Neural progenitor cell (in vitro differentiated cells): Measurements from ENCODE around the gene RAB11FIP3. TPM values are rescaled to one million over a fixed set of nuclear protein-coding genes. Genes with fewer than 3 reads are reported as not detected.
A peak's percentile ranks its signal among the peaks of the same experiment; 100 is the strongest.

Experiments
- DNase-seq: peaks from one replicate; pipeline ENCODE4 v3.0.0-alpha.2; 2016; ENCODE audit warnings: low spot score
- H2AFZ ChIP-seq: fragments of 200-600 bp; sonication (generic); replicated peaks from 2 replicates; pipeline ENCODE4 v1.6.1; 2016; ENCODE audit warnings: antibody characterized with exemption
- H3F3A ChIP-seq: fragments of 200-600 bp; sonication (generic); 2 replicates; pipeline ENCODE4 v1.6.1; 2016; ENCODE audit warnings: antibody characterized with exemption, low read depth
- H3K27ac ChIP-seq: fragments of 200-600 bp; sonication (generic); 2 replicates; pipeline ENCODE4 v1.5.1; 2016; ENCODE audit warnings: mild to moderate bottlenecking
- H3K27me3 ChIP-seq: fragments of 200-600 bp; sonication (generic); 2 replicates; pipeline ENCODE4 v1.6.1; 2016; ENCODE audit warnings: mild to moderate bottlenecking, moderate library complexity
- H3K36me3 ChIP-seq: fragments of 200-600 bp; sonication (generic); 2 replicates; pipeline ENCODE4 v1.5.1; 2016
- H3K4me1 ChIP-seq: fragments of 200-600 bp; sonication (generic); 2 replicates; pipeline ENCODE4 v1.6.1; 2016; ENCODE audit warnings: mixed run types
- H3K4me2 ChIP-seq: fragments of 200-600 bp; sonication (generic); 2 replicates; pipeline ENCODE4 v1.6.1; 2016
- H3K4me3 ChIP-seq: fragments of 200-600 bp; sonication (generic); 2 replicates; pipeline ENCODE4 v1.5.1; 2016
- H3K79me2 ChIP-seq: fragments of 200-600 bp; sonication (generic); 2 replicates; pipeline ENCODE4 v1.6.1; 2016; ENCODE audit warnings: low read depth
- H3K9ac ChIP-seq: fragments of 200-600 bp; sonication (generic); 2 replicates; pipeline ENCODE4 v1.6.1; 2016
- H3K9me3 ChIP-seq: fragments of 200-600 bp; sonication (generic); 2 replicates; pipeline ENCODE4 v1.5.1; 2016; ENCODE audit warnings: low read depth
- H4K20me1 ChIP-seq: fragments of 200-600 bp; sonication (generic); 2 replicates; pipeline ENCODE4 v1.6.1; 2016; ENCODE audit warnings: low read depth
- H3K27ac Mint-ChIP-seq: 3 replicates; pipeline ENCODE4 v1.8.0; 2021; ENCODE audit warnings: mixed read lengths
- H3K27me3 Mint-ChIP-seq: 2 replicates; pipeline ENCODE4 v1.8.0; 2022; ENCODE audit warnings: low read depth, mild to moderate bottlenecking, inconsistent platforms, moderate library complexity, mixed read lengths; ENCODE audit not compliant: insufficient read depth
- H3K36me3 Mint-ChIP-seq: 3 replicates; pipeline ENCODE4 v1.8.0; 2021; ENCODE audit warnings: mixed read lengths
- H3K4me1 Mint-ChIP-seq: 3 replicates; pipeline ENCODE4 v1.8.0; 2021; ENCODE audit warnings: mixed read lengths
- H3K4me3 Mint-ChIP-seq: 3 replicates; pipeline ENCODE4 v1.8.0; 2021; ENCODE audit warnings: mild to moderate bottlenecking, moderate library complexity, mixed read lengths
- H3K9me3 Mint-ChIP-seq: 3 replicates; pipeline ENCODE4 v1.8.0; 2020; ENCODE audit warnings: mixed read lengths
- EZH2 ChIP-seq: fragments of 200-600 bp; sonication (generic); IDR thresholded peaks from 2 replicates; pipeline ENCODE4 v1.6.1; 2017; ENCODE audit warnings: antibody characterized with exemption, mild to moderate bottlenecking, moderate library complexity
- EZH2phosphoT487 ChIP-seq: fragments of 200-600 bp; sonication (generic); IDR thresholded peaks from 2 replicates; pipeline ENCODE4 v1.6.1; 2017; ENCODE audit warnings: antibody characterized with exemption
- total RNA-seq: library from RNA; depleted of rRNA; stranded (reverse); fragments of >200 nt; gene quantifications from 2 replicates; pipeline ENCODE4 v1.2.3, GENCODE V29; 2015; ENCODE audit warnings: low replicate concordance
- TF ChIP-seq, protein P1 (sequence below): fragments of 200-600 bp; sonication (generic); IDR thresholded peaks from 2 replicates; pipeline ENCODE4 v1.5.1; 2017; ENCODE audit warnings: antibody characterized with exemption, mild to moderate bottlenecking

Gene RAB11FIP3, protein sequence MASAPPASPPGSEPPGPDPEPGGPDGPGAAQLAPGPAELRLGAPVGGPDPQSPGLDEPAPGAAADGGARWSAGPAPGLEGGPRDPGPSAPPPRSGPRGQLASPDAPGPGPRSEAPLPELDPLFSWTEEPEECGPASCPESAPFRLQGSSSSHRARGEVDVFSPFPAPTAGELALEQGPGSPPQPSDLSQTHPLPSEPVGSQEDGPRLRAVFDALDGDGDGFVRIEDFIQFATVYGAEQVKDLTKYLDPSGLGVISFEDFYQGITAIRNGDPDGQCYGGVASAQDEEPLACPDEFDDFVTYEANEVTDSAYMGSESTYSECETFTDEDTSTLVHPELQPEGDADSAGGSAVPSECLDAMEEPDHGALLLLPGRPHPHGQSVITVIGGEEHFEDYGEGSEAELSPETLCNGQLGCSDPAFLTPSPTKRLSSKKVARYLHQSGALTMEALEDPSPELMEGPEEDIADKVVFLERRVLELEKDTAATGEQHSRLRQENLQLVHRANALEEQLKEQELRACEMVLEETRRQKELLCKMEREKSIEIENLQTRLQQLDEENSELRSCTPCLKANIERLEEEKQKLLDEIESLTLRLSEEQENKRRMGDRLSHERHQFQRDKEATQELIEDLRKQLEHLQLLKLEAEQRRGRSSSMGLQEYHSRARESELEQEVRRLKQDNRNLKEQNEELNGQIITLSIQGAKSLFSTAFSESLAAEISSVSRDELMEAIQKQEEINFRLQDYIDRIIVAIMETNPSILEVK
- 15.5 and 45.2 TPM in 2 replicates for total RNA-seq

DNA sequence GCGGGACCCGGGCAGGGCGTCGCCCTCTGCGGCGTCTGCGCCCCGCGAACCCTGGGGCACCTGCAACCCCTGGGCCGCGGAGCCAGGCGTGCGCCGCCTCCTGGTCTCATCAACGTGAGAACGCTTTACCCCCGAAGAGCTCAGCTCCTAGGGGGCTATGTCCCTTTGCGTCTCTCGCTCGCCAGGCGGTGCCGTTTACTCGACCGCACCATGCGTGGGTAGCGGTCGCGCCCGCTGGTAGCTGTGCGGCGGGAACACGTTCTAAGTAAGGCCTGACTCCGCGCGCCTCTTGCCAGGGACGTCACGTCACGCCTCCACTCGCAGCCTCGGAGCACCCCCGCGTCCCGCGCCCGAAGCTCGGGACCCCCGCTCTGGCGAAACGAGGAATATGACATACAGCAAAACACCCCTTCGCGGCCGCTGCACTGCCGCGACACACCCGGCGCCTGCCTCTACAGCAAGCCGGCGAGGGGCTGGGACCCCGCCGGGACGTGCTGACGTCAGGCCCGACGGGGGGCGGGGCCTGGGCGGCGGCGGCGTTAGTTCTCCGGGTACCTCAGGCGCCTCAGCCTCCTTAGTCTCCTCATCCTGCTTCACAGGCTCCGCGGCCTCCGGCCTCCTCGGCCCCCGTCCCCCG, at the start of gene RAB11FIP3:
Gene RAB11FIP3, plus strand, starts transcription at position 568 of the 637 bp plus-strand sequence. CDS start 358 bp downstream, outside the sequence.
- H3K27me3 Mint-ChIP-seq, result peaks cover 19% of the 10 kb centered on the region
- Histone ChIP-seq H4K20me1 (peaks cover 41% of the 10 kb centered on the region), H3F3A (no peaks in the 10 kb centered on the region), H3K4me3 (peak within 1 kb of the TSS; percentile 99), H2AFZ (peak within 1 kb of the TSS; percentile 91), H3K4me2 (peak within 1 kb of the TSS; percentile 96), H3K4me1 (peaks cover 17% of the 10 kb centered on the region), H3K27me3 (peaks cover 39% of the 10 kb centered on the region), H3K27ac (no peak within 1 kb of the TSS), H3K9ac (peak within 1 kb of the TSS; percentile 55), H3K9me3 (no peaks in the 10 kb centered on the region), H3K36me3 (no peaks in the 10 kb centered on the region), H3K79me2 (peaks cover 40% of the 10 kb centered on the region)
- TF ChIP-seq EZH2phosphoT487 (peak; percentile 54), EZH2 (peak; percentile 52)
- TF ChIP-seq, protein P1, sequence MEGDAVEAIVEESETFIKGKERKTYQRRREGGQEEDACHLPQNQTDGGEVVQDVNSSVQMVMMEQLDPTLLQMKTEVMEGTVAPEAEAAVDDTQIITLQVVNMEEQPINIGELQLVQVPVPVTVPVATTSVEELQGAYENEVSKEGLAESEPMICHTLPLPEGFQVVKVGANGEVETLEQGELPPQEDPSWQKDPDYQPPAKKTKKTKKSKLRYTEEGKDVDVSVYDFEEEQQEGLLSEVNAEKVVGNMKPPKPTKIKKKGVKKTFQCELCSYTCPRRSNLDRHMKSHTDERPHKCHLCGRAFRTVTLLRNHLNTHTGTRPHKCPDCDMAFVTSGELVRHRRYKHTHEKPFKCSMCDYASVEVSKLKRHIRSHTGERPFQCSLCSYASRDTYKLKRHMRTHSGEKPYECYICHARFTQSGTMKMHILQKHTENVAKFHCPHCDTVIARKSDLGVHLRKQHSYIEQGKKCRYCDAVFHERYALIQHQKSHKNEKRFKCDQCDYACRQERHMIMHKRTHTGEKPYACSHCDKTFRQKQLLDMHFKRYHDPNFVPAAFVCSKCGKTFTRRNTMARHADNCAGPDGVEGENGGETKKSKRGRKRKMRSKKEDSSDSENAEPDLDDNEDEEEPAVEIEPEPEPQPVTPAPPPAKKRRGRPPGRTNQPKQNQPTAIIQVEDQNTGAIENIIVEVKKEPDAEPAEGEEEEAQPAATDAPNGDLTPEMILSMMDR, result peak; percentile 45
- DNase-seq, result peak; percentile 91
- H3K36me3 Mint-ChIP-seq, result peaks cover 16% of the 10 kb centered on the region
- peak within 1 kb of the TSS; percentile 95 for H3K4me3 Mint-ChIP-seq
- H3K27ac Mint-ChIP-seq, result no peak within 1 kb of the TSS
- H3K9me3 Mint-ChIP-seq, result peaks cover 3% of the 10 kb centered on the region
- peaks cover 36% of the 10 kb centered on the region for H3K4me1 Mint-ChIP-seq

DNA sequence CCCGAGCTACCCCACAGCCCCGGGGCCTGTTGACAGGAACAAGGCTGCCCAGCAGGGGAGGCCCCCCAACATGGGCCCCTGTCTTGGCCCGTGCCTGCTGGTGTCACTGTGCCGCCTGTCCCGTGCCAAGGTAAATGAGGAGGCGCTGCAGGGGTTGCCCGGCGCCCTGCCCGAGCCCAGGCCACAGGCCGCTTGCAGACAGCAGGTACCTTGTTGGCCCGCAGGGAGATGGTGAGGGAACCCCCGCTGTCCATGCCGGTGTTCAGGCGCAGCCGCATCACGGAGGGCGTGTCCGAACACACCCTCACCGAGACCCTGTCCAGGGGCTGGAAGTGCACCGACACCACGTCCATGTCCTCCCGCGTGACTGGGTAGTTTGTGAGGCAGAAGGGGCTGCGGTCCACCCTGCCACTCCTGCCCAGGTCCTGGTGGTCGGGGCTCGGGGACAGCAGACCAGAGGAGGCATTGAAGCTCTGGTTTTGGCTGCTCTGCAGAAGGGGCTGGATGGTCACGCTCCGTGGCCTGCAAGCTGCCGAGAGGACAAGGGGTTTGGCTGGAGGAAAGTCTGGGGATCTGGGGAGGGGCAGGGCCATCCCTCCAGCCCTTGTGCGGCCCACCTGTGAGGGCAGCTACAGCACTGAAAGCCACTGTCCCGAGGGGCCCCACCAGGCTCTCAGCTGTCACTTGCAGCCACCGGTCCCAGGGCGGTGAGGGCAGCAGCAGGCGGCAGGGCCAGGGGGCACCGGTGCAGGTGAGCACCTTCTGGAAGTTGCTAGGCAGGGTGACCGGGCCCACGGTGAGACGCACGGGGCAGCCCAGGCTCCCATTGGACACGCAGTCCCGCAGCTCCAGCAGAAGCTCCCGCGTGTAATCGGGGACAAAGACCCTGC, 49.3 kb upstream of the RAB11FIP3 start:
- Histone ChIP-seq H3K27ac (no peak overlapping the region), H4K20me1 (peaks cover 30% of the 10 kb centered on the region), H2AFZ (no peak overlapping the region), H3K4me3 (no peak overlapping the region), H3K9ac (no peak overlapping the region), H3K4me1 (peaks cover 11% of the 10 kb centered on the region), H3K79me2 (peaks cover 23% of the 10 kb centered on the region), H3K36me3 (no peaks in the 10 kb centered on the region), H3K4me2 (no peak overlapping the region), H3K9me3 (no peaks in the 10 kb centered on the region), H3F3A (peaks cover 9% of the 10 kb centered on the region), H3K27me3 (no peaks in the 10 kb centered on the region)
- DNase-seq, result no peak
- H3K9me3 Mint-ChIP-seq, result no peaks in the 10 kb centered on the region
- H3K4me1 Mint-ChIP-seq, result peaks cover 9% of the 10 kb centered on the region
- H3K36me3 Mint-ChIP-seq, result peaks cover 2% of the 10 kb centered on the region
- TF ChIP-seq EZH2 (no peak), EZH2phosphoT487 (no peak)
- TF ChIP-seq, protein P1, result no peak
- no peak overlapping the region for H3K4me3 Mint-ChIP-seq
- H3K27me3 Mint-ChIP-seq, result peaks cover 6% of the 10 kb centered on the region
- H3K27ac Mint-ChIP-seq, result no peak overlapping the region

- H3K36me3 ChIP-seq, result no peaks in the 10 kb centered on the region
- H3K27ac Mint-ChIP-seq, result no peak overlapping the region
- H4K20me1 ChIP-seq, result peaks cover 30% of the 10 kb centered on the region
- DNase-seq, result no peak
- H3K4me2 ChIP-seq, result no peak overlapping the region
- peaks cover 6% of the 10 kb centered on the region for H3K27me3 Mint-ChIP-seq
- H3K79me2 ChIP-seq, result peaks cover 23% of the 10 kb centered on the region
- H3K4me1 Mint-ChIP-seq, result peaks cover 7% of the 10 kb centered on the region
- H3K4me3 Mint-ChIP-seq, result no peak overlapping the region
- no peaks in the 10 kb centered on the region for H3K9me3 ChIP-seq
- H3K27ac ChIP-seq, result no peak overlapping the region
- H3K36me3 Mint-ChIP-seq, result peaks cover under 1% of the 10 kb centered on the region
- H2AFZ ChIP-seq, result no peak overlapping the region
- H3K4me1 ChIP-seq, result peaks cover 11% of the 10 kb centered on the region
- no peak overlapping the region for H3K4me3 ChIP-seq
- no peak overlapping the region for H3K9ac ChIP-seq
- H3K9me3 Mint-ChIP-seq, result no peaks in the 10 kb centered on the region
- H3K27me3 ChIP-seq, result peaks cover 1% of the 10 kb centered on the region
- TF ChIP-seq EZH2phosphoT487 (no peak), EZH2 (no peak)
- TF ChIP-seq, protein P1, result no peak
- H3F3A ChIP-seq, result peaks cover 11% of the 10 kb centered on the region
Observed at GRCh38 chr16:376817-377418, 48.5 kb upstream of the RAB11FIP3 start.
